Endothelial cell of umbilical vein (primary cell): ENCODE results near the gene RASSF5. TPM values are rescaled to one million over a fixed set of nuclear protein-coding genes. Genes with fewer than 3 reads are reported as not detected.

Experiments
- BruUV-seq: library from RNA; stranded (reverse); fragments of 400-500 nt; replicated peaks from 2 replicates; lab custom pipeline; 2021; lab: Mats Ljungman, UMichigan
- CTCF ChIA-PET: fragments of 300-600, 350-600 bp; sonication (Branson Sonifier 250); formaldehyde crosslinking; loops from one replicate; lab custom pipeline; 2021; ENCODE audit warnings: antibody characterized with exemption, inconsistent platforms; lab: Charles Lee
- POLR2A ChIA-PET: fragments of 300-600, 350-600 bp; sonication (Branson Sonifier 250); formaldehyde crosslinking; loops from one replicate; lab custom pipeline; 2021; ENCODE audit warnings: antibody characterized with exemption, inconsistent platforms; lab: Charles Lee
- DNase-seq: peaks from one replicate; pipeline ENCODE4 v3.0.0-alpha.2; 2011; ENCODE audit warnings: low read depth, low spot score
- FAIRE-seq: peaks from 2 replicates; lab custom pipeline; 2011; peaks lifted over from hg19 to GRCh38; lab: Jason Lieb, UNC
- H2AFZ ChIP-seq: 2 replicates; pipeline ENCODE4 v1.6.0; 2012; ENCODE audit warnings: low read depth, low read length, control low read depth, inconsistent platforms
- H3K27ac ChIP-seq: 2 replicates; pipeline ENCODE4 v1.5.1; 2011; ENCODE audit warnings: low read depth, mild to moderate bottlenecking, control low read depth, low read length, moderate library complexity; ENCODE audit not compliant: insufficient read depth
- H3K27me3 ChIP-seq, 2 experiments: 2 replicates each; pipeline versions ENCODE4 v1.6.0 to v1.6.1; 2011; ENCODE audit warnings: low read length in 2 of 2, mixed read lengths in 1 of 2; ENCODE audit not compliant: control insufficient read depth in 2 of 2, insufficient read depth in 2 of 2
- H3K36me3 ChIP-seq, 2 experiments: 2 replicates in 1 of 2; 3 replicates in 1 of 2; pipeline ENCODE4 v1.5.1; 2011; ENCODE audit warnings: low read length in 2 of 2, mild to moderate bottlenecking in 1 of 2, moderate library complexity in 1 of 2; ENCODE audit not compliant: control insufficient read depth in 2 of 2, insufficient read depth in 2 of 2; ENCODE audit errors: extremely low read depth in 1 of 2
- H3K4me1 ChIP-seq: 3 replicates; pipeline ENCODE4 v1.5.1; 2011; ENCODE audit warnings: mild to moderate bottlenecking, low read length; ENCODE audit not compliant: control insufficient read depth, insufficient read depth; ENCODE audit errors: extremely low read depth
- H3K4me2 ChIP-seq: 2 replicates; pipeline ENCODE4 v1.6.1; 2011; ENCODE audit warnings: low read length, control low read depth, mixed read lengths; ENCODE audit not compliant: insufficient read depth
- H3K4me3 ChIP-seq, 3 experiments: fragments of 200-600 bp in 1 of 3; sonication (generic), shearing (Covaris generic) in 1 of 3; replicated peaks in 1 of 3; 2 replicates each; pipeline ENCODE4 v1.5.1; 2011 to 2016; ENCODE audit warnings: control low read depth in 3 of 3, low read length in 3 of 3, mild to moderate bottlenecking in 2 of 3, inconsistent platforms in 1 of 3, low read depth in 1 of 3, moderate library complexity in 1 of 3; ENCODE audit not compliant: insufficient read depth in 1 of 3
- H3K79me2 ChIP-seq: 2 replicates; pipeline ENCODE4 v1.6.0; 2012; ENCODE audit warnings: low read length, inconsistent platforms; ENCODE audit not compliant: control insufficient read depth, insufficient read depth
- H3K9ac ChIP-seq: replicated peaks from 2 replicates; pipeline ENCODE3; 2011; ENCODE audit warnings: low read length, control low read depth; ENCODE audit not compliant: insufficient read depth; ENCODE audit errors: extremely low read depth
- H3K9me1 ChIP-seq: replicated peaks from 3 replicates; pipeline ENCODE4 v1.6.0; 2011; ENCODE audit warnings: mild to moderate bottlenecking, low read length; ENCODE audit not compliant: control insufficient read depth, insufficient read depth; ENCODE audit errors: extremely low read depth
- H3K9me3 ChIP-seq: replicated peaks from 2 replicates; pipeline ENCODE4 v1.5.1; 2012; ENCODE audit warnings: low read length, inconsistent platforms; ENCODE audit not compliant: control insufficient read depth, insufficient read depth
- H4K20me1 ChIP-seq: replicated peaks from 2 replicates; pipeline ENCODE3; 2011; ENCODE audit warnings: mild to moderate bottlenecking, low read length; ENCODE audit not compliant: control insufficient read depth, insufficient read depth; ENCODE audit errors: extremely low read depth
- CTCF ChIP-seq, 2 donors: IDR thresholded peaks; 1 replicate in 1 of 2; 2 replicates in 1 of 2; pipeline ENCODE4 v1.5.1; 2011; ENCODE audit warnings: low read length in 2 of 2, mild to moderate bottlenecking in 2 of 2, moderate library complexity in 2 of 2, control low read depth in 1 of 2, inconsistent platforms in 1 of 2, low read depth in 1 of 2; ENCODE audit not compliant: insufficient read depth in 1 of 2; ENCODE audit errors: extremely low read depth in 1 of 2
- EZH2 ChIP-seq: IDR thresholded peaks from 2 replicates; pipeline ENCODE4 v1.6.1; 2012; ENCODE audit warnings: borderline replicate concordance, low read depth, mild to moderate bottlenecking, moderate library complexity, low read length, inconsistent platforms; ENCODE audit not compliant: severe bottlenecking
- FOS ChIP-seq: IDR thresholded peaks from 2 replicates; pipeline ENCODE4 v1.6.1; 2011; ENCODE audit warnings: mild to moderate bottlenecking, low read length, moderate library complexity, borderline replicate concordance; ENCODE audit not compliant: insufficient read depth
- GATA2 ChIP-seq: IDR thresholded peaks from 2 replicates; pipeline ENCODE4 v1.7.0; 2011; ENCODE audit warnings: low read depth, mild to moderate bottlenecking, moderate library complexity, mixed read lengths, low read length; ENCODE audit not compliant: insufficient read length, insufficient read depth
- JUN ChIP-seq: IDR thresholded peaks from 2 replicates; pipeline ENCODE4 v1.6.1; 2011; ENCODE audit warnings: borderline replicate concordance, low read depth; ENCODE audit not compliant: insufficient read length, insufficient read depth
- MAX ChIP-seq: IDR thresholded peaks from 2 replicates; pipeline ENCODE4 v1.6.1; 2011; ENCODE audit not compliant: insufficient read depth, insufficient read length
- MYC ChIP-seq: IDR thresholded peaks from one replicate; pipeline ENCODE4 v1.6.1; 2011; ENCODE audit warnings: mild to moderate bottlenecking, low read depth, low read length
- POLR2A ChIP-seq: IDR thresholded peaks from 2 replicates; pipeline ENCODE4 v1.6.1; 2012; ENCODE audit warnings: low read depth, mild to moderate bottlenecking, control low read depth, low read length
- POLR2AphosphoS5 ChIP-seq: IDR thresholded peaks from 2 replicates; pipeline ENCODE4 v1.6.1; 2012; ENCODE audit warnings: low read depth, mild to moderate bottlenecking, control low read depth, low read length, moderate library complexity; ENCODE audit not compliant: insufficient read depth
- dilution Hi-C: fragments of 300-500 bp; cut with MboI; formaldehyde crosslinking; loops from one replicate; pipeline ENCODE4 v1.15.0; 2019; ENCODE audit warnings: low sequenced_read_pairs; ENCODE audit not compliant: extremely low pct_ligation_motif_present
- intact Hi-C: fragments of 100-400 bp; cut with micrococcal nuclease; formaldehyde crosslinking; loops from one replicate; pipeline ENCODE4 v1.10.0; 2022
- polyA plus RNA-seq, 4 experiments: library from polyadenylated mRNA; depleted of rRNA in 3 of 4; stranded (reverse) in 3 of 4; unstranded in 1 of 4; fragments of >200 nt; gene quantifications; 2 replicates each; pipeline versions ENCODE4 v1.2.1 to v1.2.3, GENCODE V29; 2011 to 2012; ENCODE audit warnings: missing spikeins in 1 of 4
- total RNA-seq: library from RNA; stranded (reverse); gene quantifications from 2 replicates; pipeline ENCODE4 v1.2.3, GENCODE V29; 2021

The RASSF5 gene
- total and polyA plus RNA-seq, 2 donors (not counting 3 experiments of a cell fraction or from before 2014, with no cell fraction given) = 0.23 to 0.60 TPM

- H3K4me1 ChIP-seq = no peaks in the 10 kb centered on the region
- H4K20me1 ChIP-seq = no peaks in the 10 kb centered on the region
- TF ChIP-seq MYC = no peak
- no peak for TF ChIP-seq EZH2
- TF ChIP-seq POLR2AphosphoS5 = no peak
- TF ChIP-seq CTCF (IDR thresholded peaks at IDR 0.05; ENCODE audit: extremely low read depth in 1 of 2, insufficient read depth in 1 of 2, low read depth in 1 of 2, low read length in 2 of 2) = no peak
- TF ChIP-seq FOS = no peak
- TF ChIP-seq JUN = no peak
- no peak for TF ChIP-seq MAX
- no peak for TF ChIP-seq POLR2A
- no peak for TF ChIP-seq GATA2
- no peak overlapping the region for H3K27ac ChIP-seq
- no peak overlapping the region for H3K4me2 ChIP-seq
- intact Hi-C loops = no loop called here
- H3K79me2 ChIP-seq = no peaks in the 10 kb centered on the region
- H3K9ac ChIP-seq = no peak overlapping the region
- H3K36me3 ChIP-seq = no peaks in the 10 kb centered on the region
- FAIRE-seq = no peak
- peaks cover 0 to 1% of the 10 kb centered on the region in 2 experiments for H3K27me3 ChIP-seq
- H3K9me1 ChIP-seq = no peaks in the 10 kb centered on the region
- CTCF ChIA-PET = interaction anchor here (1.1 to 16.8 kb wide), 12 partner anchors 14 to 112 kb away, joined by 4 to 427 read pairs (median 11); partner anchors contain the start of genes IKBKE and RASSF5
- H2AFZ ChIP-seq = no peak overlapping the region
- POLR2A ChIA-PET = no interaction called here
- no peaks in the 10 kb centered on the region for H3K9me3 ChIP-seq
- dilution Hi-C loops = no loop called here
- no peak overlapping the region for H3K4me3 ChIP-seq
- DNase-seq = no peak
- no TSS peak for BruUV-seq
Observed at GRCh38 chr1:206582537-206582936, 75.2 kb downstream of the RASSF5 start.
